HG02885 (cell line): Measurements from ENCODE around the gene SDK1.
"Not testable (repeated sequence)": the region's sequence is repeated elsewhere in the genome, so short reads cannot be mapped to it uniquely, and the experiment has no call there.

Experiments used
- ATAC-seq: cut with Tn5 transposase; IDR thresholded peaks from one replicate; pipeline ENCODE4 v1.9.1; 2021; ENCODE audit warnings: mild to moderate bottlenecking; ENCODE audit not compliant: unreplicated experiment, poor library complexity

Gene SDK1

DNA sequence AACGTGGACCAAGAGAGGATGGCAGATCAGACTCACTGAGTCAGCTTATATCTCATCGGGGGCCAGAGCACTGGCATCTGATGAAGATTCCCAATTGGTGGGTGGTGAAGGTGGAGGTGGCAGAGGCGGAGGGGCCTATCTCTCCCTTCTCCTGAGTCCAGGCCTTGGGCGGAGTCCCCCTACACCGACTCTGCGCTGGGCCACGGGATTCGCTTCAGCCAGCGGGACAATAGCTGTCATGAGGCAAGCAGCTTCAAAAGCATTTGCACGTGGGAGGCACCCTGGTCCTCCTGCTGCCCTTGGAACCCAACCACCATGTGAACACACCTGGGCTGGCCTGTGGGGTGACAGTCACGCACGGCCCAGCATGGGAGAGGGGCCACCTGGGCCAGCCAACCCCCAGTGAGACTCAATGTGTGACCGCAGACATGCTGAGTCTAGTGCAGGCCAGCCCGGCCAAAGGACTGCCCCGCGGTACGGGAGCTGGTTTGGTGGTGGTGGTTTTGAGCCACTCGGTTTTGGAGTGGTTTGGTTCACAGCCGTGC, 914.2 kb downstream of the SDK1 start:
- no peak for ATAC-seq

GRCh38 chr7:4216016-4216415, 915.0 kb downstream of the SDK1 start:
- no peak for ATAC-seq

DNA sequence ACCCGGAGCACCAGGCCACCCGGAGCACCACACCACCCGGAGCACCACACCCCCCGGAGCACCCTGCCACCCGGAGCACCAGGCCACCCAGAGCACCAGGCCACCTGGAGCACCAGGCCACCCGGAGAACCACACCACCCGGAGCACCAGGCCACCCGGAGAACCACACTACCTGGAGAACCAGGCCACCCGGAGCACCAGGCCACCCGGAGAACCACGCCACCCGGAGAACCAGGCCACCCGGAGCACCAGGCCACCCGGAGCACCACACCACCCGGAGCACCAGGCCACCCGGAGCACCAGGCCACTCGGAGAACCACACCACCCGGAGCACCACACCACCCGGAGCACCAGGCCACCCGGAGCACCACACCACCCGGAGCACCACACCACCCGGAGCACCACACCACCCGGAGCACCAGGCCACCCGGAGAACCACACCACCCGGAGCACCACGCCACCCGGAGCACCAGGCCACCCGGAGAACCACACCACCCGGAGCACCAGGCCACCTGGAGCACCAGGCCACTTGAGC, 916.1 kb downstream of the SDK1 start:
- ATAC-seq = not testable (repeated sequence)

- ATAC-seq = no peak
Measured at GRCh38 chr7:4218481-4218880, 917.4 kb downstream of the SDK1 start.

DNA sequence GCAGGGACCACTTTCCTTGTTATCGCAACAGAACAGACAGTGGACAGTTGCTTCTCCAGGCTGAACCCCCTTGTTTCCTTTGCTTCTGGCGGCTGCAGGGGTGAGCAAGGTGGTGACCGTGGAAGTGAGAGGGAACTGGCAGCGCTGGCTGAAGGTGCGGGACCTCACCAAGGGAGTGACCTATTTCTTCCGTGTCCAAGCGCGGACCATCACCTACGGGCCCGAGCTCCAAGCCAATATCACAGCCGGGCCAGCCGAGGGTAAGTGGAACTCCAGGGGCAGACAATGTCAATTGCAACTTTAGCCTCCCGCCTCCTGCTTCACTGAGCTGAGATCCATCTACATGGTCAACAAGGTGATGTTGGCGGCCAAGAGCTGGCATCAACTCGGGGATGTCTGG, 919.0 kb downstream of the SDK1 start:
- no peak for ATAC-seq

- no peak for ATAC-seq
Measured at GRCh38 chr7:4221043-4221442, 920.0 kb downstream of the SDK1 start.

DNA sequence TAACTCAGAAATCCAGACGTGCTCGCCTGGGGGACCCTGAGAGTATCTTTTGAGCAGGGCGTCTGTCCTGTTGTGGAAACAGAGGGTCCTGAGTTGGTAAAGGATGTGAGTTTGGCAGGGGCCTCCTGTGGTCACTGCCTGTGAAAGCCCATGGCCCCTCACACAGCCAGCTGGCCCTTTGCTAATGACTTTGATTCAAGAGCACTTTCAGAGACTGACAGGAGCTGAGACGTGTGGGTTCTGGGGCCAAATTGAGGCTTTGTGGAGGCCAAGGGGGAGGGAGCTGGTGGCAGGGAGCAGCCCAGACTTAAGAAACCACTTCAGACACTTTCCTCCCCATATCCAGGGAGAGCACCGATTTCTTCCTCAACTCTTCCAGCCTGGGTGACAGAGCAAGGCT, 921.6 kb downstream of the SDK1 start:
- ATAC-seq = no peak

DNA sequence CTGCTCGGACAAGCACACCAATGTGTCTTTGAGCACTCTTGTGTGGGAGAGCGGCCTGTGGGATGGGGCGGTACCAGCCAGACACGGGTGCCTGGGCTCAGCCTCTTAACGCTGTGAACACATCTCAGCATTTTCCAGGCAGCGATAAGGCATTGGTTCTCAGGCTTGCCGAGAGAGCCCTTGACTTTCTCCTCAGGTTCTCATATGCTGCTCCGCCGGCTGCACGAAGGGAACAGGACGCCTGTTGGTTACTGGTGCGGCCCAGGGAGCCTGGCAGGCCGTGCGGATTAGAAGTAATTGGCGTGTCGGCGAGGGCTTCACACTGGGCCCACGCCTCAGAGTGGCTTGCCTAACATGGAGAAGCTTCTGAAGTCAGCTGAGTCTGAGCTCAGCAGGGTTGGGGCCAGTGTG, 924.3 kb downstream of the SDK1 start:
- ATAC-seq = no peak

- ATAC-seq = no peak
Measured at GRCh38 chr7:4225881-4226523, 925.0 kb downstream of the SDK1 start.

GRCh38 chr7:4226524-4226882, 925.5 kb downstream of the SDK1 start:
- ATAC-seq = no peak

GRCh38 chr7:4227105-4228010, 926.3 kb downstream of the SDK1 start:
- no peak for ATAC-seq

DNA sequence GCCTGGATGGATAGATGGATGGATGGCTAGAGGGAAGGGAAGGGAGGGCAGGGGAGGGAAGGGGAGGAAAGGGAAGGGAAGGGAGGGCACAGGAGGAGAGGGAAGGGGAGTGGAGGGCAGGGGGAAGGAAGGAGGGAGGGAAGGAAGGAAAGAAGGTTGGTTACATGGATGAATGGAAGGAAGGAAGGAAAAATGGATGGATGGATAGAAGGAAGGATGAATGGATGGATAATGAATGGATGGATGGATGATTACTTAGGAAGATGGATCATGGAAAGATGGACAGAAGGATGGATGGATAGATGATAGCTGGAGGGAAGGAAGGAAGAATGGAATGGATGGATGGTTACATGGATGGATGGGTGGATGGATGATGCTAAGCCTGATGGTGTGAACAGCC, 929.3 kb downstream of the SDK1 start:
- no peak for ATAC-seq

GRCh38 chr7:4233146-4233545, 932.1 kb downstream of the SDK1 start:
- no peak for ATAC-seq

- no peak for ATAC-seq
Measured at GRCh38 chr7:4233621-4234497, 932.8 kb downstream of the SDK1 start.

DNA sequence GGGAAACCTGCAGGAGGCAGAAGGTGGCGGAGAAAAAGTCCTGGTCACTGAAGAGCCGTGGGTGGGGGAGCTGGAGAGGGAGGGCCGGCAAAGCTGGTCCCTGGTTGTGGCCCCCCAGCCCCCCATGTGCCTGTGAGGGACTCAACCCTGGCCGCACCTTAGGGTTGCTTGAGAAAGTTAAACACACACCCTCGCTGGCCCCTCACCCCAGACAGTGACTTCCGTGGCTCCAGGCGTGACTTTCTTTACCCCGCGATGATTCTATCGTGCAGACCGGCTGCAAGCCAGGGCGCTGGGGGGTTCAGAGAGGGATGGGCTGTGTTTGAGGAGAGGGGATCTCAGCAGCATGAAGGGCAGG, 933.4 kb downstream of the SDK1 start:
- ATAC-seq = no peak

DNA sequence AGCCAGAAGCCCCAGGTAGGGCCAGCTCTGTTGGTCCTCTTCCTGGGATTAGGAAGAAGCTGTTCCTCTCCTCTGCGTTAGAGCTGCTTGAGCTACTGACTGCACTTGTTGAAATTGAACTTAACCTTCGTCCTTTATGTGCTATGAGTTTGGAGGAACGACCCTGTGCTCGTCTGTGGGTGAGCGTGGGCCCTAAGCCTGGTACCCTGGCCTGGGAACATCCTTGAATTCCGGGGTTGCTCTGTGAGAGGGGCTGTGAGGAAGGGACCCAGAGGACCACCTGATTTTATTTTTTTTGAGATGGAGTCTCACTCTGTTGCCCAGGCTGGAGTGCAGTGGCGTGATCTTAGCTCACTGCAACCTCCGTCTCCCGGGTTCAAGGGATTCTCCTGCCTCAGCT, 933.8 kb downstream of the SDK1 start:
- no peak for ATAC-seq

DNA sequence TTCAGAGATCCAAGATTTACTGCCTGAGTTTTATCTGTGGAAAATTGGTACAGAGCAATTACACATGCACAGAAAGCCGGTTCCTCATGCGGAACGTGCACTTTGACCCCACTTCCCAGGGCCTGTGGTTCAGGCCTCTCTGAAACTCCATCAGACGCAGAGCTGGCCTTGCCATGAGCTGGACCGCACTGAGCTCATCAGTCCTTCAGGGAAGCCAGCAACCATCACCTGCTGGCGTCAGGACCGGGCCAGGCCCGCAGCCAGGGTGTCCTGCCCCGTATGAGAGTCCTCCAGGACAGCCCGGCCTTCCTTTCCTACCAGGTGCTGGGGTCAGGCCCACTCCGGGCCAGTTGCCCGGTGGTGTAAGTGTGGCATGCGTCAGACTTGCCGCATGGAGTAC, 934.5 kb downstream of the SDK1 start:
- no peak for ATAC-seq

DNA sequence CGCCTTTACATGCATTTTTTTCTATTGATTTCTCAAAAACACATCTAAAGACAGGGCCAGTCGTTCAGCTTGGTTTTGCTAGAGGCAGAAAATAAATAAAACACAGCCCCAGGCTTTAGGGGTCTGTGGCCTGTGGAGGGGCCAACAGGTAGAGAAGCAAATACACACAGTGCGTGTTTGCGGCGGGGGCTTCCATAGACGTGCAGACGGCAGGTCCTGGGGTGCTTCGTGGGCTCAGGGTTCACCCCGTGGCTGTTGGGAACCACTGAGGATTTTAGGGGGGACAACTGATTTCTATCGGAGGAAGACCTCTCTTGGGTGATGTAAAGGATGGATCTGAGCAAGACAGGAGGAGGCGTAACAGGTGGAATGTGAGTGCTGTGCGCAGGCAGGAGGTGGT, 935.3 kb downstream of the SDK1 start:
- no peak for ATAC-seq

GRCh38 chr7:4236873-4237272, 935.8 kb downstream of the SDK1 start:
- ATAC-seq = not testable (repeated sequence)
